ENCODE data around the gene LAGE3.

The LAGE3 gene

DNA sequence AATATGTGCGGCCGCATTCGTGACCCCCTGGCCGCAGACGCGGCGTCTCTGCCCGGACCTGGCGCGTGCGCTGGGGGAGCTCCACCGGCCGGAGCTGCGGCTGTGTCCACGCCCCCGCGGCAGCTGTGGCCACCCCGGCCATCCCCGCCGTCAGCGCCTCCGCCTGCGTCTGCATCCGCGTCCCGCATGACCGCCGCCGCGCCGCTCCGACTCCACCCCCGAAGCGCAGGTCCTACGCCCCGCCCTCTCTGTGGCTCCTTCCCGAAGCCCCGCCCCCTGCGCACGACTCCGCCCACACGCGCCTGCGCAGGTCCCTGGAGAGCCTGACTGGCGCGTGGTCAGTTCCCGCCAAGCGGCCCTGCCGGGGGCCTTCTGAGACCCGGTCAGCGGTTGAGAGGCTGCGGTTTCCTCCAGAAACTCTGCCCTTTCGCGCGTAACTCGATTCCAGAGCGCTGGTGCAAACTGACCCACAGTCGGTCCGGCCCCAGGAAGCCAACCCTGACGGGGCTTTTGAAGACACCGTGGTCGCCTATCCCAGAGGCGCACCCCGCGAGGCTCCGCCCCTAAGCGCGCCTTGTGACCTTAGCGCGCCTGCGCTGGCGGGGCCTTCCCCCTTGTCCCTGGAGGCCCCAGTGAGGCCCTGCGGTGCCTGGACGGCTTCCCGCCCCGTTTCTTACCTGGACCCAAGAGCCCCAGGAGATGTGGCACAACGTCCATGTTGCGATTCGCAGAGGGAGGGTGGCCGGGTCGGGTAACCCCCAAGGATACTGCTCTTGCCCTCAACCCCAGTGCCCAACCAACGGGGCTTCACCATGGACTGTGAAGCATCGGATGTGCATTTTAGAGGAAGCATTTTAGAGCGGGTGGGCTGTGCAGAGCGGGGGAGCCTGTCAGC is at the start of gene LAGE3:
TSS of gene LAGE3 (minus strand) at position 554 of the 895 bp plus-strand sequence. CDS start at position 188, 366 bp downstream.
- DNase-seq = peak; percentile 76

DNA sequence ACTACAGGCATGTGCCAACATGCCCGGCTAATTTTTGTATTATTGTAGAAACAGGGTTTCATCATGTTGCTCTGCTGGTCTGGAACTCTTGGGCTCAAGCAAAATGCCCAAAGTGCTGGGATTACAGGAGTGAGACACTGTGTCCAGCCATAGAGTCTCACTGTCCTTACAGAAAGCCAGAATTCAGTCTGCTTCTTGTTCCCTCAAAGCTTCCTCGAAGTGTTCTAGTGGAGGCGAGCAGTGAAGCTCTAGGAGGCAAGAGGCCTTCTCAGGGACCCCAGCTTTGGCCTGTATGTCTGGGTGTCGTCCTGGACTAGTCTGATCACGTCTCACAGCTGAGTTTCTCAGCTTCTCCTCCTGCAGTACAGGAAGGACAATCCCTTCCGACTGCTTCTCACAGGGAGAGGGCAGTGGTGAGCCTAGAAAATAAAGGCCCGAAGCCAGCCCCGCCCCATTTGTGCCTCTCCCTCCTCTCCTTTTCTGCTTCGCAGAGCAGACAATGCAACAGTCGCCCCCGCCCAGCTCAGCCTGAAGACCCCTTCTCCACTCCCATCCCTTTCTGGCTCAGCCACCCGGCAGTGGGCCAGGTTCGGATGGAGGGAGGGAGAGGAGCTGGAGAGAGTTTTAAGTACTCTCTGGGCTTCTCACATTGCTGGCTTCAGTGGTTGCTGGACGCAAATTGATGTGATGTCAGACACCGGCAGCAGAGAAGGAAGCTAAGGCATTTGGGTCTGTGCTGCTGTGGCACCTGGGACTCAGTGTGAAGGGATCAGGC is 48.0 kb upstream of the LAGE3 start:
- DNase-seq = peak; percentile 13

DNA sequence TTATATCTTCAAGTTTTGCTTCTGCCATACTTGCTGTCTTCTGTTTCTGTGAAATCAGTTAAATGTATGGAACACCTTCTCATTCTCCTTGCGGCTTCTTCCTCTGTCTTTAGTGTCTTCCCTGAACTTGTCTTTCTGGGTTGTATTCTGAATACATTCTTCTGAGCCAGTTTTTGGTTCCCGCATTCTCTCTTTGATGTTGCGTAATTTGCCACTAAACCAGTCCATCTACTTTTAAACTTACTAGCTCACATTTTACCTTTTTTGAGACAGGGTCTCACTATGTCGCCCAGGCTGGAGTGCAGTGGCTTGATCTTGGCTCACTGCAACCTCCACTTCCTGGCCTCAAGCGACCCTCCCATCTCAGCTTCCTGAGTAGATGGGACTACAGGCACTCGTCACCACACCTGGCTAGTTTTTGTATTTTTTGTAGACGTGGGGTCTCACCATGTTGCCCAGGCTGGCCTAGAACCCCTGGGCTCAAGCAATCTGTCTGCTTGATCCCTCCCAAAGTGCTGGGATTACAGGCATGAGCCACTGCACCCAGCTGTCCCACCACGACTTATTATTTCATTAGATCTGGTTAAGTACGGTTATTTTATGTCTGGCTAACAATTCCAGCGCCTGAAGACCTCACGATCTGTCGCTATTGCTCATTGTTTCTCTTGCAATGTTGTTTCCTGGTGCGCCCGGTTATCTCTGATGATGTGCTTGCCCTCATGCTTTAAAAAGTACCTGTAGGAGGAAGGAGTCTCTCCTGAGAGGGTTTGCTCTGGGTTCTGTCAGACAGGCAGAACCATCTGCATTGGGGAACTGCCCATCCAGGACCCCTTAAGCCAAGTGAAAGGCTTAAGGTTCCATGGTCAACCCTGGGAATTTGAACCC is 46.8 kb upstream of the LAGE3 start:
- DNase-seq = no peak

- DNase-seq = no peak
These were observed 40.3 kb upstream of the LAGE3 start for GRCh38 chrX:154519389-154519788.

DNA sequence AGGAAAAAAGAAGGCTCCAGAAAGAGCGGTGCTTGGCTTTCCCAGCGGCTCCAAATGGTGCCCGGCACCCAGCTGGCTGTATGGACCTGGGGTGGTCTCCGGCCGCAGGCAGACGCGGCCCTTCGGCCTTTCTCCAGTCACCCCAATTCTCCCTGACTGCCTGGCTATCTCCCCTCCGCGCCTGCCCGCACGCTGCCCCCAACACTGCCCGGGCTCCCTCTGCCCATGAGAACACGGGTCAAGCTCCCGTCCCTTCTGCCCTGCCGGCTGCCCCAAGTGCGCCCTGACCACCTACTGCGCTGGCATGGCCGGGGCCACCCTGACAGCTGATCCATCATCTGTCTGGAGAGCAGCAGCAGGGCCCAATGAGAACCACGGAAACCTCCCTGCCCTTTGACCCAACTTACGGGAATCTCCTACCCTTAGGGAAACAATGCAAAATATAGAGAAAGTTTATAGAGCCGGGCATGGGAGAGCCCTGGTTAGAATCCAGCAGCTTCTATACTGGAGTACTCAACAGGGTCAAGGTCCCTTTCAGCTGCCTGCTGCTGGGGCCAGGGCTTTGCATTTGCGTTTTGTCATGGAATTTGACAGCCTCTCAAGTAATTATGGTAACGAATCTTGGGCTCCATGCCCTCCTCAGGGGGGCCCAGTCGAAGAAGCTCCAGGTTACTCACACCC is 38.2 kb upstream of the LAGE3 start:
- no peak for DNase-seq

DNA sequence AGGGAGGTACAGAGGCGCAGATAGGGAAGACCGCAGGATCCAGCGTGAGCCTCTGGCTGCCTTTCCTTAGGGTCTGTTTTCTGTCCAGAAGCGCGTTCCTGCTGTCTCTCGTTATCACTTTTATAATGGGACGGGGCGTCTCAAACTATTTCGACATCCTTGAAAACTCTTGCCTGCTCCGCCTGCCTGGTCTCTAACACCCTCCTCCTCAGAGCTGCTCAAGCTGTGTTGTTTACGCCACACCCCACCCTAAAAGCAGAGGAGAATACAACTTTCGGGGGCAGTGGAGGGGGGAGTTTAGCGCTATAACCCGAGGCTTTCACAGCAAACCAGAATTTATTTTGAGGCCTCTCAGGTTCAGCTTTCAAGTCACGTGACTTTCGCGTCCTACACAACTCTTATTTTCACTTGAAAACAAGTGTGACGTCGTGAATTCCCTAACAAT is 37.6 kb upstream of the LAGE3 start:
- DNase-seq = no peak

- peak; percentile 73 for DNase-seq
These were observed 37.0 kb upstream of the LAGE3 start, which contains the start of gene FAM3A for GRCh38 chrX:154515966-154516655. FAM3A (minus strand) TSS chrX:154516232; CDS start chrX:154515772, 460 bp downstream.

GRCh38 chrX:154515090-154515965 is 36.2 kb upstream of the LAGE3 start:
- no peak for DNase-seq

GRCh38 chrX:154513716-154514115 is 34.6 kb upstream of the LAGE3 start:
- no peak for DNase-seq

GRCh38 chrX:154512879-154513553 is 33.9 kb upstream of the LAGE3 start:
- DNase-seq = no peak

DNA sequence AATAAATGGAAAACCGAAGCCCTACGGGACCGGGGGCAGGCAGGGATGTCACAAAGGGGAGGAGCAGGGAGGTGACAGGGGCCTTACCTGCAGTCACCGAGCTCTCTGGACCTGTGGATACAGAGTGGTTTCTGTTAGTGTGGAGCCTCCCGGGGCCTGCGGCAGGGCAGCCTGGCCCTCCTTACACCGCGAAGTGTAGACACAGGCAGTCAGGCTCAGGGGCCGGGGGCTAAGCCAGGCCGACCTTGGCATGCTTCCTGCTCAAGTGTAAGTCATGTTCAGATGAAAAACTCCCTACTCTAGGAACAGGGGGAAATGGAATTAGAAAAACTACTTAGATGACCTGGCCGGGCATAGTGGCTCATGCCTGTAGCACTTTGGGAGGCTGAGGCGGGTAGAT is 32.7 kb upstream of the LAGE3 start:
- DNase-seq = no peak

GRCh38 chrX:154509455-154509854 is 30.4 kb upstream of the LAGE3 start:
- no peak for DNase-seq

- no peak for DNase-seq
These were observed 29.3 kb upstream of the LAGE3 start for GRCh38 chrX:154508384-154508745.

DNA sequence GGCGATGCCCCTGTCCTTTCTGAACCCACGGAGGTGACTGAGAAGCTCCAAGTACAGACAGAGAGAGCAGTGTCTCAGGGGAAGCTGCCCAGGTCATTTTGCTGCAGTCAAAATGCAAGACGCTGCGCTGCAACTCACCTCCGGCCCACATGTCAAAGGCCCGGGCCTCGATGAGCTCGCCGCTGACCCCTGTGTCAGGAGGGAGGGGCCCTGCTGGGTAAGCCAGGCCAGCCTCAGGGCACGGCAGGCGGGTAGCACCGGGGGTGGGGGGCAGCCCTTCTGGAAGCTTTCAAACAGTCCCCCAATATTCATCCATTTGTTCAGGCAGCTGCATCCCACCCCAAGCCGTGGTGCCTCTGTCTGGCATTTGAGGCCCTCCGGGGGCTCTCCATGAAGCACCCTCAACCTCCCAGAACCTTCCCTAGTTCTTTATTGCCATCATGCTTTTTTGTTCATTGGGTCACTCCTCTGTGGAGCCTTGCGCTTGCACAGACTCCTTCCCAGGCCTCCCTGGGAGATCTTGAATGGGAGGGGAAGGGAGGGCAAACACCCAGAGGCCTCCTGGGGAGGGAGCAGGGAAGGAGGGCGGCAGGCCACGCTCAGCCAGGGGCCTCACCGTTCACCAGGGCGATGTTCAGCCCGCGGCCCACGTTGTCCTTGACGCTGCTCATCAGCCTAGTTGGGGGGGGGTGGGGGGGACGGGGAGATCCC is 28.7 kb upstream of the LAGE3 start:
- DNase-seq = no peak

- no peak for DNase-seq
These were observed 27.6 kb upstream of the LAGE3 start for GRCh38 chrX:154506483-154507332.

GRCh38 chrX:154505734-154506133 is 26.7 kb upstream of the LAGE3 start:
- DNase-seq = no peak

DNA sequence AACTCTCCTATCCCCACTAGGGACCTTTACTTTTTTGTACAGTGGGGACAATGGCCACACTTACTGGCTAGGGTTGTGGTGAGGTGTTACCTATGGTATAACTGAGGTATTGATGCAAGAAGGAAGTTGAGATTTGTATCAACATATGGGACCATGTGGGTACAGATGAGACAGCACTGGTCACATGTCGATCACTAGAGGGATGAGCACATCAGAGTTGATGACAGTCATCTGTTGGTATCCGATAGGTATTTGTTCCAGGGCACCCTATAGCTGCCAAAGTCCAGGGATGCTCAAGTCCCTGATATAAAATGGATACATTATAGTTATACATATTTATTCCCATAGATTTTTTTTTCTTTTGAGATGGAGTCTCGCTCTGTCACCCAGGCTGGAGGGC is 23.9 kb upstream of the LAGE3 start:
- no peak for DNase-seq

DNA sequence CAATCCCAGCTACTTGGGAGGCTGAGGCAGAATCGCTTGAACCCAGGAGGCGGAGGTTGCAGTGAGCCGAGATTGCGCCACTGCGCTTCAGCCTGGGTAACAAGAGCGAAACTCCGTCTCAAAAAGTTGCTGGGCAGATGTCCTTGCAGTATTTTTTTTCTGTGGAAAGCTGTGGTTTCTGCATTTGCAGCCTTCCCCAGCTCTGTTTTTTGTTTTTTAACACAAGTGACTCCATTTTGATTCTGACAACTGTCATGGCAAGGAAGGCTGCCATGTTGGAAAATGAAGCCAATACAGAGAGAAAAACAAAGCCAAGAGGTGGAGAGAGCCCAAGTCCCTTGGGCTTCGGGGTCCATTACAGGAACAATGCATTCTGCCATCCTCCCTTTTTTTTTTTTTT is 23.0 kb upstream of the LAGE3 start:
- no peak for DNase-seq

Measured in NCI-H1436 treated with DMSO at 0.1 percent for 48 hours (cell line).